IPS DF 4.7 (cell line): ENCODE measurements around the gene C1QTNF1.
"Not testable (repeated sequence)": the region's sequence is repeated elsewhere in the genome, so short reads cannot be mapped to it uniquely, and the experiment has no call there.

Source experiments
- DNase-seq: peaks from one replicate; pipeline ENCODE4 v3.0.0-alpha.2; 2013; ENCODE audit warnings: low spot score; ENCODE audit errors: extremely low read depth

C1QTNF1 gene

DNA sequence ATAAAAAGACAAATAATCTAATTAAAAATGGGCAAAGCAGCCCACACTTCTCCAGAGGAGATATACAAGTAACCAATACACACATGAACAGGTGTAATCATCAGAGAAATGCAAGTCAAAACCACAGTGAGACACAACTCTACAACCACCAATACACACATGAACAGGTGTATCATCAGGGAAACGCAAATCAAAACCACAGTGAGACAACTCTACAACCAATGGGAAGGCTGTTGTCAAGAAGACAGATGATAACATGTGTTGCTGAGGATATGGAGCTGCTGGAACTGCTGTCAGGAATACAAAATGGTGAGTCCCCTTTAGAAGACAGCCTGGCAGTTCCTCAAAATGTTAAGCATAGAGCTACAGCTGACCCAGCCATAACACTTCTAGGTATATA is 28.2 kb downstream of the C1QTNF1 start:
- DNase-seq: no peak

DNA sequence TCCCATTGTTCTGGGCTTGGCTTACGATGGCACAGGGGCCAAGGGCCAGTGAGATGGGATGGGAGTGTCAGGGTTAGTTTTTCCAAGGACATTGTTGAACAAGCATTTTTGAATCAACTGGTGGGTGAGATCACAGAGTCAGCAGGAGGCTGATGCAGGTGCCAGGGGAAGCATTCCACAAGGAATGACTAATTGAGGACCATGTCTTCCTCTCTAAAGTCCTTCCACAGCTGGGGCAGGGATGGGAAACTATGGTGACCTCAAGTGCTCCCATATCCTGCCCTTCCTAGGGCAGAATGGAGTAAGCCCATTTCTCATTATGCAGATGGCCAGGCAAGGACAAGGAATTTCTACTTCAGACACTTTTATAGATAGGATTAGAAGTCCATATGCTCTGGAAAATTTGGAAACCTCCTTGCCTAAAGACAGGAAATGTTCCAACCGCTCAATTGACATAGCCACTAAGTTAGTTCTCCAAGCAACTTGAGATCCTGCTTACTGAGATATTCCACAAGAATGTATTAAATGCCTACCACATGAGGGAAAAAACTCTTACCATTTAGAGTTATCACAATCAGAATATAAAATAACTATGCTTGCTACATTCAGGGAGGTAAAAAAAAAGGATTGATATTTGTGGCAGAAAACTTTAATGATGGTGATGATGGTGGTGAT is 29.4 kb downstream of the C1QTNF1 start:
- no peak for DNase-seq

DNA sequence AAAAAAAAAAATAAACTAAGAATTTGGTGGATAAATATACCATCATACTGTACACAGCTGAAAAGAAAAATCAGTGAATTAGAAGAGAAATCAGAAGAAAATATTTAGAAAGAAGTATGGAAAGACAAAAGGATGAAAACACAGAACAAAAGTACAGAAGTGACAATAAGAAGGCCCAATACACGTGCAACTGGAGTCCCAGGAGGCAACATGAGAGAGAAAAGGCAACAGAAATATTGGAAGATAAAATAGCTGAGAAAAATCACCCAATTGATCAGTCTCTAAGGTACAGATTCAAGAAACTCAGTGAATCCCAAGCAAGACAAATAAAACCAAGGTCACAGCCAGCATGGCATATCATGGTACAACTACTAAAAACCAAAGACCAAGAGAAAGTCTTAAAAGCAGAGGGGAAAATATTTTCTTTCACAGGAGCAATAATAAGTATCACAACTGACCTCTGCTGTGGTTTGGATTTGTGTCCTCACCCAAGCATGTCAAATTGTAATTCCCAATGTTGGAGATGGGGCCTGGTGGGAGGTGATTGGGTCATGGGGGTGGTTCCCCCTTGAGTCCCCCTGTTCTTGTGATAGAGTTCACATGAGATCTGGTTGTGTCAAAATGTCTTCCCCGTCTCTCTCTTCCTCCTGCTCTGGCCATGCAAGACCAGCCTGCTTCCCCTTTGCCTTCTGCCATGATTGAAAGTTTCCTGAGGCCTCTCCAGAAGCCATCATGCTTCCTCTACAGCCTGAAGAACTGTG is 30.4 kb downstream of the C1QTNF1 start:
- no peak for DNase-seq

DNA sequence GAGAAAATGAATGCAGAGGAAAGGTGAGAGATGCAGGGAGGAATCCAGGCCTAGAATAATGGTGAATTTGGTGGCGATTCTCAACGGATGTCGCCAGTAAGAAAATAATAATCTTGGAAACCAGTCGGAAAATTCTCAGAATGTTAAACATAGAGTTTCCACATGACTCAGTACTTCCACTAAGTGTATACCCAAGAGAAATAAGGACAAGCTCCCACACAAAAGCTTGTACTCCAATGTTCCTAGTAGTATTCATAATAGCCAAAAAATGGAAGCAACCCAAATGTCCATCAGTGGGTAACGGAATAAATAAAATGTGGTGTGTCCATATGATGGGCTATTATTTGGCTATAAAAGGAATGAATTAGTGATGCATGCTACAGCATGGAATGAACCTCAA is 31.2 kb downstream of the C1QTNF1 start:
- no peak for DNase-seq

DNA sequence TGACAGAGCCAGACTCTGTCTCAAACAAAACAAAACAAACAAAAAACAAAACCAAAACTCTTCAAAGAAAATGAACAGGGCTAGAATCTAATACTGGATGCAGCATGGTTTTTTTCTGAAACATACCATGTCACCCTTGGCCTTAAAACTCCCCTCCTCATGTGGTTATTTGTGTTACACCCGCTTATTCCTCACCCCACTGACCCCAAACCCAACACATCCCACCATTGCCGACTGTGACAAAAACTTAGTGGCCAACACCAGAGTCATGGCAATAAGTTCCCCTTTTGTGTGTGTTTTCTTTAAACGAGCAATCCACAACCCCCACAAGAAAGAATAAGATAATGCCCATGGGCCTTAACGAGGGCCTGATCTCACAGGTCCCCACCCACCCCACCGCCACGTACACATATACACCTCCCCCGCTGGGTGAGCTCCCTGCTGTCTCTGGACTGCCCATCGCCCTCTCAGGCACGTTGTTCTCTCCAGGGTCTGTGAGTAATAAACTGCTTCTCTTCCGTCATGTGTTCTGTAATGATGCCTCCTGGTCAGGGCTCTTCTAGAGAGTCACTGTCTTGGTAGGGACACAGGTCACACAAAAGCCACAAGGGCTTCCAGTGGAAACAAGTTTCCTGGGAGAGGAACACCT is 33.9 kb downstream of the C1QTNF1 start:
- no peak for DNase-seq

DNA sequence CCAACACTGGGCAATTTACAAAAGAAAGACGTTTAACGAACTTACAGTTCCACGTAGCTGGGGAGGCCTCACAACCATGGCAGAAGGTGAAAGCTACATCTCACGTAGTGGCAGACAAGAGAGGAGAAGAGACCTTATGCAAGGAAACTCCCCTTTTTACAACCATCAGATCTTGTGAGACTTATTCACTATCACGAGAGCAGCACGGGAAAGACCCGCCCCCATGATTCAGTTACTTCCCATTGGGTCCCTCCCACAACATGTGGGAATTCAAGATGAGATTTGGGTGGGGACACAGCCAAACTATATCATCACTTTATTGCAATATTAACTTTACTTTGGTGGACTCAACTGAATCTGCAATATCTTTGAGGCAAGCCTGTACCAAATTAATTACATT is 38.7 kb downstream of the C1QTNF1 start:
- DNase-seq: no peak

DNA sequence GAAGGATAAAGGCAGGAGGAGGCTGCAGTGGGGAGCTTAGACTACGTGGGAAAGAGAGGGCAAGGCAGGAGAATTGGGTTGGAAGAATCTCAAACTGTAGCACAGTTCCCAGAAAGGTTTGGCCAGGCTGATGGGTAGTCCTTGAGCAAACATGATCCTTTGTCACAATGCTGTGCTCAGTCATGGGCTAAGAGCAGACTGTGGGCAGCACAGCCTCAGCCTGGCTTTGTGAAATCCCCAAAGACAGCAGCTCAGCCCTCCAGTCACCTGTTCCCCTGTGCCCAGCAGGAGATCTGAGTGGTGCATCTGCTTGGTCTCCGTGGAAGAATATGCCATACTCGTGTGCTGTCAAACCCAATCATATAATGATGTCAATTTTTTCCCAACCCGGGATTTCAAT is 40.1 kb downstream of the C1QTNF1 start:
- no peak for DNase-seq

DNA sequence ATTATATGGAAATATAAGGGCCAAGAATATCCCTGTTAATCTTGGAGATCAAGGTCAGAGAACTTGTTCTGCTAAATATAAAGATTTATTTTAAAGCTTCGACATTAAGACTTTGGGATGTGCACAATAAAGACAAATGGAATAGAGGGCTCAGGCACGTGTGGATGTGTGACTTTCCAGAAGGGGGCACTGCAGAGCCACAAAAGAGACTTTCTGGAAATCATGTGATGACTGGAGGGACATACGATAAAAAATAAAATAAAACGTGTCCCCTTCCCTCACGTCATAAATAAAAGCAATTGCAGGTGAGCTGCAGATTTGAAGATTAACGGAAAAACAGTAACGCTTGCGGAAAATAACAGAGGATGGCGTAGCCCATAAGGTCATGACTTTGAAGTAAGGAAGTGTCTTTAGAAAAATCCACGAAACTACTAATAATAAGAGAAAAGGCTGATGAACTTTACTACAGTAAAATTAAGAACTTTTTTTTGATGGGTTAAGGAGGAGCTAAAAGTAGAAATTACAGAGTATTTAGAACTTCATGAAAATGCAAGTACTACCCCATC is 41.2 kb downstream of the C1QTNF1 start:
- DNase-seq: no peak

DNA sequence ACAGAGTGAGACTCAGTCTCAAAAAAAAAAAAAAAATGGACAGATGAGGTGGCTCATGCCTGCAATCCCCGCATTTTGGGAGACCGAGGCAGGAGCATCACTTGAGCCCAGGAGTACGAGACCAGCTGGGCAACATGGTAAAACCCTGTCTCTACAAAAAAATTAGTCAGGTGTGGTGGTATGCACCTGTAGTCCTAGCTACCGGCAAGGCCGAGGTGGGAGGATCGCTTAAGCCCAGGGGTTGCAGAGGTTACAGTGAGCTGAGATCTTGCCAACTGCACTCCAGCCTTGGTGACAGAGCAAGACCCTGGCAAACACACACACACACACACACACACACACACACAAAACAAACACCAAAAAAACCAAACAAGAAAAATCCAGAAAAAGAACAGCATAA is 43.0 kb downstream of the C1QTNF1 start:
- DNase-seq: no peak

DNA sequence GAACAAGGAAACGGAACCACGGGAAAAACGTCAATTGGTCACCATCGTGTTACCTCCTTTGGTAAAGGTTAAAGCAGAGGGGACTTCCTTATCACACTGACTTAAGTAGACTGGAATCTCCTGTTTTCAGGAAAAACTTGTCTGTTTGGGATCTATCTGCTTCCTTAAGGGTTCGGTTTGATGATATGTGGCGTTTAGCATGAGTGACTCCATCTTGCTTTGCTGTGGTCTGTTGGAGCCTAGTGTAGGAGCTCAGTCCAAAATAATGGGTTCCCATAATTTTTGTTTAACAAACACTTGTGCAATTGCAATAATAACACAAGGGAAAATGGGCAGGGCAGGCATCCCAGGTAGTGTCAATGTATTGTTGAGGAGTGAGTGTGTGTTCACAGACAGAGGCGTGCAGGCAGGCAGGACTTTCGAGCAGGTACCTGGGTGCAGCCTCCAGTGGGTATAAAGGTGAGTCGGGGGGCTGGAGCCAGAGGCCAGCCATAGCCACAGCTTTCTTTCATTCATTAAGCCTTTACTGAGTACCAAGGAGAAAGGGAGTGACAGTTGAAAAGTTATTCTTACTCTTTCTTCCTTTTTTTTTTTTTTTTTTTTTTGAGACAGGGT is 46.4 kb downstream of the C1QTNF1 start:
- no peak for DNase-seq

DNA sequence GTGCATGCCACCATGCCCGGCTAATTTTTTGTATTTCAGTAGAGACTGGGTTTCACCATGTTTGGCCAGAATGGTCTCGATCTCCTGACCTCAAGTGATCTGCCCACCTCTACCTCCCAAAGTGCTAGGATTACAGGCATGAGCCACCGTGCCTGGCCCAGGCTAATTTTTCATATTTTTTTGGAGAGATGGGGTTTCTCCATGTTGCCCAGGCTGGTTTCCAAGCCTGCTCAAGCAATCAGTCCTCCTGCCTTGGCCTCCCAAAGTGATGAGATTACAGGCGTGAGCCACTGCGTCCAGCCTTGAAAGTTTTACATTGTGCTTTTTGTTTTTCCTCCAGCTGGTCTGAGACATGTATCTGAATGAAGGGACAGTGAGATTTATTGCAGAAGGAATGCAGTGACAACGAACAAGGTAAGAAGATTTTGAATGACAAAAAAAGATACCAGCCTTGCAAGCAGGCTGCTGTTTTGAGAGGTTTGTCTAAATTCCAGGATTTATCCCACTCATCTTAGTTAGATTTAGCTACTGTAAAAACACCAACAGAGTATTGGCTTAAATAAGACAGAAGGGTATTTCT is 47.3 kb downstream of the C1QTNF1 start:
- DNase-seq: no peak

DNA sequence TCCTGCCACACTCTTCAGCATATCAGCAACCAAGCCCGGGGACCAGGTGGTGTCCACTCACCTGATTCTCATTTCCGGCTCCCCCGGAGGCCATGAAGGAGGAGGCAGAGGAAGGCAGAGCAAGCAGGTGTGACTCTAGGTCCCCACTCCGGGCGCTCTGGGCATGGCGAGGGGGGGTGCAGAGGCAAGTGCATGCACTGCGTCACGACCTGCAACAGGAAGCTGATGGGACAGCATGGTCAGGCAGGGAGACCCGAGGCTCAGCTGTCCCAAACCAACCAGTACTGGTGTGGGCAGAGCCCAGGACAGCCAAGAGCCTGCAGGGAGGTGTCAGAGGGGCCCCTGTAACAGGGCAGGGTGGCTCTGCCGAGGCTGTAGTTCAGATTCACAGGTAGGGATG is 48.6 kb downstream of the C1QTNF1 start:
- no peak for DNase-seq

DNA sequence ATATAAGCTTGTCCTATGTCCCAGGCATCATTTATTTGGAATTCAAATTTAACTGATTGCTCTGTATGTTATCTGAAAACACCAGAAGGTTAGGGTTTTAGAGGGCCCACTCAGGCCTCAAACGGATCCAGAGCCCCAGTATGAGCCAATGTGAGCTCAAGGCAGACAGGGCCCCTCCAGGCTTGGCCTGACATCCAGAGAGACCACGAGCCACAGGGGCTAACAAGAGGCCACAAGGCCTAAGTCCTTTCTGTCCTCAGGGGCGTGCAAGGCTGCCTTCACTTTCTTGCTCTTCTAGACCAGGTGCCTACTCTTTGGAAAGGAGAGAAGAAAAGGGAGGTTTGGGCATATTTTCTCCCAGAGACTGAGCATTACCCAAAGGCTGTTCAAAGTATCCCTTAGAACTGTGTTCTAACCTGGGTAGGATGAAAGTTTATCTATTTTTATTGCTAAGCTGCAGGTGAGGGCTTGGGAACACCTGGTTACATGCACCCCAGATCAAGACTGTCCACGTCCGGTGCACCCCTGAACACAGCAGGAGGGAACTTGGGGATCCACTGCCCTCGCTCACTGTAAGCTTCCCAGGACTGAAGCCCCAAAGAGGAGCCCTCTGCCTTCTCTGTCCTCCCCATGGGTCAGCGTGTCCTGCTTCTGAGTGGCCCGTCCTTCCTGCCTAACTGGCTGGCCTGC is 49.2 kb downstream of the C1QTNF1 start:
- DNase-seq: no peak

DNA sequence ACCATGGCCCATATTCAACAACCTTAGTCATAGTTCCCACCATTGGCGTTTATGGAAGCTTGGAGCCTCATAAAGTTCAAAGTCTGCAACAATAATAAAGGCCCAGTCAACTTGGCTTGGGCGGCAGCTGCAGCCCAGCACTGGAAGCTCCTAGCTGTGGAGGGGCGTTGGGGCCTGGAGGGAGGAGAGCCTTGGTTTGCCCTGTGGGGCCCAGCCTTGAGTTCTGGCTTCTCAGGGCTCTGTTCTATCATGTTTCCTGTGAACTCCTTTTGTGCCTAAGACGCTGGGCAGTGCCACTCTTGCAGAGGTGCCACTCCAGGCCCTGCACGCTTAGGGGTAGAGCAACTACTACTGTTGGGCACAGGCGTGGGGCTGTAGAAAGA is 49.7 kb downstream of the C1QTNF1 start:
- DNase-seq: no peak

DNA sequence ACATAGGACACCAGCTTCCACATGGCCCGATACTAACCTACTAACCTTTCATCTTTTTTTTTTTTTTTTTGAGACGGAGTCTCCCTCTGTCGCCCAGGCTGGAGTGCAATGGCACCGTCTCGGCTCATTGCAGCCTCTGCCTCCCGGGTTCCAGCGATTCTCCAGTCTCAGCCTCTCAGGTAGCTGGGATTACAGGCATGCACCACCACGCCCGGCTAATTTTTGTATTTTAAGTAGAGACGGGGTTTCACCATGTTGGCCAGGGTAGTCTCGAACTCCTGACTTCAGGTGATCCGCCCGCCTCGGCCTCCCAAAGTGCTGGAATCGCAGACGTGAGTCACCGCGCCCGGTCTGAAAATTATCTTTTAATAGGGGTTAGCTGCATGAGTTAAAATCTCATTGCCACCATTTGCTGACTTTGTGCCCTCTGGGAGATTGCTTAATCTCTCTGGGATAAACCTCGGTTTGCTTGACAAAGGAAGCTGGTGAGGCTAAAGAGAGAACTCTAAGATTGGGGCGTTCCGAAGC is 50.2 kb downstream of the C1QTNF1 start:
- DNase-seq: not testable (repeated sequence)

DNA sequence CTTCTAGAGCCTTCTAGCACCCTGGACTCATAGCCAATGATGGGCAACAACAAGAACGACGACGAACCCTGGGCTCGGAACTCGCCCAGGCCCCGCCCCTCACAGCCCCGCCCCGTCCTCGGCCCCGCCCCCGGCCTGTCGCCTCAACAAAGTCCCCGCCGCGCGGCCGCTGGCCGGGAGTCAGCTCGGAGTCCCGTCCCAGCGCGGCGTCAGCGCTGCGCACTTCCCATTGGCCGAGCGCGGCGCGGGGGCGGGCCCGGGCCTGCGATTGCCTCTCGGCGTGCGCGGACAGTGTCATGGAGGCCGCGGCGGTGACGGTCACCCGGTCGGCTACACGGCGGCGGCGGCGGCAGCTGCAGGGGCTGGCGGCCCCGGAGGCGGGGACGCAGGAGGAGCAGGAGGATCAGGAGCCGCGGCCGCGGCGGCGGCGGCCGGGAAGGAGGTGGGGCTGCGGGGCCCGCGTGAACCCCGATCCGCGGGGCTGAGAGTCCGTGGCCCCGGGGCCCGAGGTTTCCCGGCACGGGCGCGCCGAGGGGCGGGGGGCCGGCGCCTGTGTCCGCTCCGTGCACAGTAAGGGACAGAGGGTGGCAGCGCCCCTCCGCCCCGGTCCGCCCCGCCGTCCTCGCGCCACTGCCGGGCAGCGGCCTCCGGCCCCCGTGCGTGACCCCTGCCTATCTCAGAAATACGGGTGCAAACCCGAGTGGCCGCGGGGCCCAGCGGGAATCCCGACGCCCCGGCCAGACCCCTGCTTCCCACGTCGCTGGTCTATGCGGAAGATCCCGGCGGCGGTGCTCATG is 50.9 kb downstream of the C1QTNF1 start, which contains the start of gene ENGASE:
Gene ENGASE, plus strand, starts transcription at position 176 of the 797 bp plus-strand sequence. Its CDS starts 121 bp downstream, at position 297.
- DNase-seq: peak; percentile 78

DNA sequence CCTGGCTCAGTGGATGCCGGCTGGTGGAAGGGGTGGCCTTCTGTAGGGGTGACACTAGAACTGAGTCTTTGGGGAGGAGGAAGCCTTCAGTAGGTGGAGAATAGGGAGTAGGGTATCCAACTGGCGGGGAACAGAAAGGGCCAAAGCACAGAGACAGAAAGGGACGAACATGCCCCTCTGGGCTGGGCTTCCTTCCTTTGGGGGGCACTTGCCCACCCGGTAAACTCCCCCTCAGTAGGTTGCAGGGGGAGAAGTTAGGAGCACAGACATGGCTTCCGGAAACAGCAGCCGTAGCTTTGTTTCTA is 51.4 kb downstream of the C1QTNF1 start:
- no peak for DNase-seq

DNA sequence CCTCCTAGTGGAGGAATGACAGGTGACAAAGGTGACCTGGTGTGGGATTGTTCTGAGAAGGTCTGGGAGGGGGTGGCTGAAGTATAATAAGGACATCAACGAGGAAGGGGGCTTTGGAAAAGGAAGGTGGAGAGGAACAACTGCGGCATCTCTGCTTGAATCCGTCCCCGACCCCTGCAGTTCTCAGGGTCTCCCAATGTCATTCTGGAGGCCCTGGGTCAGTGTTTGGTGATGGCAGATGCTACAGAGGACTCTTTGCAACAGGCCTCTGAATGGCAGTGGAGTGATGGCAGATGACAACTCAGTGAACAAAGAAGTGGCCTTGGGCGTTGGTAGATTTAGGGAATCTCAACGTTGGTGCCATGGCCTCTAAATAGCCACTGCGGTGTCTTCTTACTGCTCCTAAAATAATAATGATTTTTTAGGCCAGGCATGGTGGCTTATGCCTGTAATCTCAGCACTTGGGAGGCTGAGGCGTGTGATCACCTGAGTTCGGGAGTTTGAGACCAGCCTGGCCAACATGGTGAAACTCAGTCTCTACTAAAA is 52.0 kb downstream of the C1QTNF1 start:
- DNase-seq: no peak

DNA sequence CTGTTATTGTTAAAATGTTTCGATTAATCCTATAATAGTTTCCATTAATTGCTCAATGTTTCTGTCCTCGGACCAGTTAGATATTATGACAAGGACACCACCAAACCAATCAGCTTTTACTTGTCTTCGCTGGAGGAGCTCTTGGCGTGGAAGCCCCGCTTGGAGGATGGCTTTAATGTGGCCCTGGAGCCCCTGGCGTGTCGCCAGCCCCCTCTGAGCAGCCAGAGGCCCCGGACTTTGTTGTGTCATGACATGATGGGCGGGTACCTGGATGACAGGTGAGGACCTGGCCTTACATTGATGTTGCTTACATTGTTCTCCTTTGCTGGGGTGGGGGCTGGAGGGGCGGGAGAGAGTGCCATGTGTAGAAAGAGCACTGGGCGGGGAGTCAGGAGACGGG is 53.6 kb downstream of the C1QTNF1 start:
- DNase-seq: no peak
